Activated CD4-positive, alpha-beta T cell treated with anti-CD3 and anti-CD28 coated beads, Interleukin-2, amount 50 U/mL, for 1 hour (primary cell): ENCODE results near the gene UBE2S.
"Not testable (repeated sequence)": the region's sequence is repeated elsewhere in the genome, so short reads cannot be mapped to it uniquely, and the experiment has no call there.

ENCODE experiments used
- DNase-seq: peaks from one replicate; pipeline ENCODE4 v3.0.0-alpha.2; 2020

The UBE2S gene

GRCh38 chr19:55439052-55439451 is 31.5 kb upstream of the UBE2S start:
- no peak for DNase-seq

GRCh38 chr19:55437410-55437809 is 29.8 kb upstream of the UBE2S start:
- no peak for DNase-seq

GRCh38 chr19:55436847-55437246 is 29.3 kb upstream of the UBE2S start:
- no peak for DNase-seq

- DNase-seq, result no peak
Observed at GRCh38 chr19:55435020-55435419, 27.4 kb upstream of the UBE2S start.

GRCh38 chr19:55434356-55434919 is 26.9 kb upstream of the UBE2S start:
- no peak for DNase-seq

GRCh38 chr19:55433292-55433691 is 25.7 kb upstream of the UBE2S start:
- DNase-seq, result no peak

GRCh38 chr19:55432241-55432959 is 24.8 kb upstream of the UBE2S start:
- DNase-seq, result no peak

- no peak for DNase-seq
Observed at GRCh38 chr19:55431183-55431582, 23.6 kb upstream of the UBE2S start.

GRCh38 chr19:55426042-55426441 is 18.5 kb upstream of the UBE2S start:
- DNase-seq, result no peak

GRCh38 chr19:55424518-55424917 is 16.9 kb upstream of the UBE2S start:
- DNase-seq, result no peak

- no peak for DNase-seq
Observed at GRCh38 chr19:55423225-55424005, 15.8 kb upstream of the UBE2S start.

- DNase-seq, result peak; percentile 28
Observed at GRCh38 chr19:55421281-55421680, 13.7 kb upstream of the UBE2S start.

- no peak for DNase-seq
Observed at GRCh38 chr19:55419624-55420236, 12.1 kb upstream of the UBE2S start.

- DNase-seq, result no peak
Observed at GRCh38 chr19:55419103-55419502, 11.5 kb upstream of the UBE2S start.

- DNase-seq, result peak; percentile 48
Observed at GRCh38 chr19:55418185-55418584, 10.6 kb upstream of the UBE2S start.

GRCh38 chr19:55410168-55410567 is 2.6 kb upstream of the UBE2S start:
- DNase-seq, result no peak

- DNase-seq, result not testable (repeated sequence)
Observed at GRCh38 chr19:55409179-55409578, 1.6 kb upstream of the UBE2S start.

- no peak for DNase-seq
Observed at GRCh38 chr19:55408533-55408872, 915 bp upstream of the UBE2S start.

- peak; percentile 94 for DNase-seq
Observed at GRCh38 chr19:55407800-55408532, 378 bp upstream of the UBE2S start.

- DNase-seq, result peak; percentile 31
Observed at GRCh38 chr19:55406826-55407549, 600 bp downstream of the UBE2S start.

- no peak for DNase-seq
Observed at GRCh38 chr19:55406091-55406825, 1.3 kb downstream of the UBE2S start.

GRCh38 chr19:55405638-55406037 is 1.9 kb downstream of the UBE2S start:
- no peak for DNase-seq
